Loucy (cell line): Measurements from ENCODE around the gene ADAMTS14.

ENCODE experiments used
- H2AFZ ChIP-seq: fragments of 200-600 bp; sonication (generic); 2 replicates; pipeline ENCODE4 v1.6.0; 2016; ENCODE audit warnings: antibody characterized with exemption, mild to moderate bottlenecking, low read length, moderate library complexity
- H3F3A ChIP-seq: fragments of 200-600 bp; 2 replicates; pipeline ENCODE4 v1.6.0; 2016; ENCODE audit warnings: antibody characterized with exemption, low read depth, mild to moderate bottlenecking
- H3K27me3 ChIP-seq: fragments of 200-600 bp; sonication (generic); 2 replicates; pipeline ENCODE4 v1.6.1; 2014; ENCODE audit warnings: low read length, mild to moderate bottlenecking; ENCODE audit not compliant: insufficient read depth, poor library complexity, severe bottlenecking
- H3K36me3 ChIP-seq: fragments of 200-600 bp; sonication (generic); 2 replicates; pipeline ENCODE4 v1.6.1; 2016; ENCODE audit warnings: low read length; ENCODE audit not compliant: insufficient read depth
- H3K4me1 ChIP-seq: fragments of 200-600 bp; sonication (generic); 2 replicates; pipeline ENCODE4 v1.5.1; 2014; ENCODE audit warnings: low read length, mild to moderate bottlenecking; ENCODE audit not compliant: insufficient read depth, poor library complexity, severe bottlenecking
- H3K4me2 ChIP-seq: fragments of 200-600 bp; sonication (generic); 2 replicates; pipeline ENCODE4 v1.6.0; 2014; ENCODE audit warnings: antibody characterized with exemption, low read length, low read depth, mild to moderate bottlenecking; ENCODE audit not compliant: poor library complexity, severe bottlenecking
- H3K4me3 ChIP-seq: fragments of 200-600 bp; sonication (generic); 2 replicates; pipeline ENCODE4 v1.5.1; 2014; ENCODE audit warnings: low read length, mild to moderate bottlenecking, mixed read lengths; ENCODE audit not compliant: poor library complexity, severe bottlenecking
- H3K79me2 ChIP-seq: fragments of 200-600 bp; sonication (generic); 2 replicates; pipeline ENCODE4 v1.6.1; 2014; ENCODE audit warnings: low read length; ENCODE audit not compliant: insufficient read depth
- H3K9ac ChIP-seq: fragments of 200-600 bp; sonication (generic); 2 replicates; pipeline ENCODE4 v1.6.0; 2014; ENCODE audit warnings: mild to moderate bottlenecking, low read depth, low read length, moderate library complexity; ENCODE audit not compliant: poor library complexity, severe bottlenecking
- H3K9me2 ChIP-seq: fragments of 200-600 bp; sonication (generic); replicated peaks from 2 replicates; pipeline ENCODE4 v1.6.1; 2016; ENCODE audit warnings: low read depth, low read length, mixed read lengths
- H3K9me3 ChIP-seq: fragments of 200-600 bp; sonication (generic); 2 replicates; pipeline ENCODE4 v1.6.1; 2014; ENCODE audit warnings: mild to moderate bottlenecking, antibody characterized with exemption, low read length, low read depth; ENCODE audit not compliant: insufficient read depth
- H4K20me1 ChIP-seq: fragments of 200-600 bp; sonication (generic); 2 replicates; pipeline ENCODE4 v1.6.0; 2014; ENCODE audit warnings: antibody characterized with exemption, low read length, mild to moderate bottlenecking; ENCODE audit not compliant: insufficient read depth, poor library complexity, severe bottlenecking
- EZH2phosphoT487 ChIP-seq: fragments of 200-600 bp; IDR thresholded peaks from 2 replicates; pipeline ENCODE4 v1.6.1; 2018; ENCODE audit warnings: antibody characterized with exemption, mild to moderate bottlenecking, moderate library complexity, borderline replicate concordance
- TF ChIP-seq, protein P1 (sequence below): fragments of 200-600 bp; sonication (generic); conservative IDR thresholded peaks from 2 replicates; pipeline ENCODE4 v1.5.1; 2014; ENCODE audit warnings: mild to moderate bottlenecking, antibody characterized with exemption, low read length

Gene ADAMTS14

DNA sequence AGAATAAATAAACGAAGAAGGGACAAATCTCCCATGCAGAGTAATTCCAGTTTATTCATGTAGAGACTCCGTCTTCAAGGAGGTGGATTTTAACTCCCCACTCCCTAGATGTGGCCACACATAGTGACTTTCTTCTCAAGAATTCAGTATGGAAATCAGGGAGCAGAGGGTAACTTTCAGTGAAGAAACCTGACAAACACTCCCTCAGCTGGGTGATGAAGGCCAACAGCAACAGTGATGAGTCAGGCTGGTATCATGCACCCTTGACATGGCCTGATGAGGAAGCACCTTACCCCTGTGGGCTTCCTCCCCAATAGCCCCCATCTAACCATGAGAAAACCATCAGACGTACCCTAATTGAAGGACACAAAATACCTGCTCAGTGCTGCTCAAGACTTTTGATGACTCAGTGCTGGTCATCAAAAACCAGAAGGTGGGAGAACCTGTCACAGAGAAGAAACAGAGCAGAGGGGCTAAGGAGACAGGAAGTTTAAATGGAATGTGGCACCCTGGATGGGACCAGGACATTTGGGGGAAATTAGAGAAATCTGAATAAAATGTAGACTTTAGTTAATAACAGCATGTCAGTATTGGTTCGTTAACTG is 50.6 kb downstream of the ADAMTS14 start:
- Histone ChIP-seq H3F3A (no peaks in the 10 kb centered on the region), H3K4me2 (no peak overlapping the region), H3K9me3 (no peaks in the 10 kb centered on the region), H4K20me1 (no peaks in the 10 kb centered on the region), H3K27me3 (no peaks in the 10 kb centered on the region), H3K4me3 (no peak overlapping the region), H2AFZ (no peak overlapping the region), H3K79me2 (no peaks in the 10 kb centered on the region), H3K9ac (no peak overlapping the region), H3K9me2 (no peaks in the 10 kb centered on the region), H3K36me3 (no peaks in the 10 kb centered on the region), H3K4me1 (no peaks in the 10 kb centered on the region)
- no peak for TF ChIP-seq EZH2phosphoT487
- TF ChIP-seq, protein P1, sequence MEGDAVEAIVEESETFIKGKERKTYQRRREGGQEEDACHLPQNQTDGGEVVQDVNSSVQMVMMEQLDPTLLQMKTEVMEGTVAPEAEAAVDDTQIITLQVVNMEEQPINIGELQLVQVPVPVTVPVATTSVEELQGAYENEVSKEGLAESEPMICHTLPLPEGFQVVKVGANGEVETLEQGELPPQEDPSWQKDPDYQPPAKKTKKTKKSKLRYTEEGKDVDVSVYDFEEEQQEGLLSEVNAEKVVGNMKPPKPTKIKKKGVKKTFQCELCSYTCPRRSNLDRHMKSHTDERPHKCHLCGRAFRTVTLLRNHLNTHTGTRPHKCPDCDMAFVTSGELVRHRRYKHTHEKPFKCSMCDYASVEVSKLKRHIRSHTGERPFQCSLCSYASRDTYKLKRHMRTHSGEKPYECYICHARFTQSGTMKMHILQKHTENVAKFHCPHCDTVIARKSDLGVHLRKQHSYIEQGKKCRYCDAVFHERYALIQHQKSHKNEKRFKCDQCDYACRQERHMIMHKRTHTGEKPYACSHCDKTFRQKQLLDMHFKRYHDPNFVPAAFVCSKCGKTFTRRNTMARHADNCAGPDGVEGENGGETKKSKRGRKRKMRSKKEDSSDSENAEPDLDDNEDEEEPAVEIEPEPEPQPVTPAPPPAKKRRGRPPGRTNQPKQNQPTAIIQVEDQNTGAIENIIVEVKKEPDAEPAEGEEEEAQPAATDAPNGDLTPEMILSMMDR: no peak

DNA sequence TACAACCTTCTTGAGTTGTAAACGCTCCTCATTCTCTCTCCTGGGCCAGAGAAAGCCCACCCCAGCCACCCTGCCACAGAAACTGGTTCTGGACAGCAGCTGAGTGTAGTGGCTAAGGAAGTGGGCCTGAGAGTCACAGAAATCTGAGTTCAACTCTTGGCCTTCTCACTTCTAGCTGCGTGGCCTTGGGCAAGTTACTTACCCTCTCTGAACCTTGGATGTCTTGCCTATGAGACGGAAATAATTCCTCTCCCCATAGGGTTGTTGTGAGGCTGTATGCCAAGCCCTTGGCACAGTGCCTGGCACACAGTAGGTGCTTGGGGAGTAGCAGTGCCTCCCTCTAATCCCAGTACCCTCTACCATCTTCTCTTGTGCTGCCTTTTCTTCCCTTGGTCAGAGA is 51.5 kb downstream of the ADAMTS14 start:
- no peaks in the 10 kb centered on the region for H3K36me3 ChIP-seq
- no peaks in the 10 kb centered on the region for H3K79me2 ChIP-seq
- H3K4me1 ChIP-seq: no peaks in the 10 kb centered on the region
- H4K20me1 ChIP-seq: no peaks in the 10 kb centered on the region
- no peak overlapping the region for H3K9ac ChIP-seq
- no peak overlapping the region for H3K4me2 ChIP-seq
- H2AFZ ChIP-seq: no peak overlapping the region
- no peak overlapping the region for H3K4me3 ChIP-seq
- no peaks in the 10 kb centered on the region for H3F3A ChIP-seq
- no peaks in the 10 kb centered on the region for H3K9me3 ChIP-seq
- TF ChIP-seq, protein P1: no peak
- no peak for TF ChIP-seq EZH2phosphoT487
- H3K27me3 ChIP-seq: no peaks in the 10 kb centered on the region
- no peaks in the 10 kb centered on the region for H3K9me2 ChIP-seq

DNA sequence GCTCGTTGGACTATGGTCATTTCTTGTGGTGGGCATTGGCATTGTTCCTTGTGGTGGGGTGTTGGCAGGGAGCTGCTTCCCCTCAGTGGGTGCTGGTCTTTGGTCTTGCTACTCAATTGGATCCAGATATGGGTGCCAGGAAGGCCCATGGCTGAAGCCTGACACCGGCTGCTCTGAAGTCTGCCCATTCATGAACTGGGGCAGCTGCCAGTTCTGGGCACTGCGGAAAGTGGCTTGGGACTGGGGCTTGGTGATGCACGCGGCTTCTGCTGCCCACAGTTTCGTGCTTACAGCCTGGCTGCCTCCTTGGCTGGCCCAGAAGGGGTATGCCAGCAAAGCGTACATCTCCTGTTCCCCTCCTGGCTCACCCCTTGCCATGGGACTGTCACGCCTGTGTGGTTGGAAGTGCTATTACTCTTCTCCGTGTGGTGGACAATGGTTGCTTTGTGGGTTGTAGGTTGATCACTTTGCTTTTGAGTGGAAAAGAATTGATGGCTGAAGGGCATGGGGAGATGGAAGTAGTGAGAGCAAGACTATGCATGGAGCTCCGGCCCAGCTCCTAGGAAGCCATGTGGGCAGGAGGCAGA is 54.7 kb downstream of the ADAMTS14 start:
- no peaks in the 10 kb centered on the region for H4K20me1 ChIP-seq
- no peak overlapping the region for H2AFZ ChIP-seq
- no peaks in the 10 kb centered on the region for H3K9me2 ChIP-seq
- TF ChIP-seq, protein P1: no peak
- no peak for TF ChIP-seq EZH2phosphoT487
- no peak overlapping the region for H3K9ac ChIP-seq
- H3K4me1 ChIP-seq: no peaks in the 10 kb centered on the region
- no peaks in the 10 kb centered on the region for H3K9me3 ChIP-seq
- H3K27me3 ChIP-seq: no peaks in the 10 kb centered on the region
- H3F3A ChIP-seq: no peaks in the 10 kb centered on the region
- H3K36me3 ChIP-seq: no peaks in the 10 kb centered on the region
- no peak overlapping the region for H3K4me3 ChIP-seq
- H3K4me2 ChIP-seq: no peak overlapping the region
- no peaks in the 10 kb centered on the region for H3K79me2 ChIP-seq
